NCI-H446 treated with DMSO at 0.1 percent for 48 hours (cell line): ENCODE measurements around the gene COL4A2.

Experiments used
- DNase-seq: peaks from one replicate; lab custom pipeline; 2025; lab: John Stamatoyannopoulos, UW

COL4A2 gene

GRCh38 chr13:110402299-110403069 lies 95.4 kb downstream of the COL4A2 start:
- no peak for DNase-seq

- no peak for DNase-seq
Observed at GRCh38 chr13:110403315-110403714, 96.2 kb downstream of the COL4A2 start.

GRCh38 chr13:110403721-110404120 lies 96.6 kb downstream of the COL4A2 start:
- DNase-seq: no peak

GRCh38 chr13:110404321-110404720 lies 97.2 kb downstream of the COL4A2 start:
- DNase-seq: no peak

- DNase-seq: no peak
Observed at GRCh38 chr13:110405597-110406450, 98.7 kb downstream of the COL4A2 start.

GRCh38 chr13:110407021-110407420 lies 99.9 kb downstream of the COL4A2 start:
- no peak for DNase-seq

- DNase-seq: no peak
Observed at GRCh38 chr13:110407531-110407930, 100.4 kb downstream of the COL4A2 start.

- no peak for DNase-seq
Observed at GRCh38 chr13:110408286-110408685, 101.2 kb downstream of the COL4A2 start.

- no peak for DNase-seq
Observed at GRCh38 chr13:110409581-110409992, 102.5 kb downstream of the COL4A2 start.

- DNase-seq: no peak
Observed at GRCh38 chr13:110410000-110410399, 102.9 kb downstream of the COL4A2 start.

- DNase-seq: no peak
Observed at GRCh38 chr13:110410936-110411687, 104.0 kb downstream of the COL4A2 start.

- no peak for DNase-seq
Observed at GRCh38 chr13:110411688-110412059, 104.6 kb downstream of the COL4A2 start.

GRCh38 chr13:110412132-110412914 lies 105.2 kb downstream of the COL4A2 start:
- no peak for DNase-seq

GRCh38 chr13:110413016-110413675 lies 106.1 kb downstream of the COL4A2 start:
- DNase-seq: no peak

- DNase-seq: no peak
Observed at GRCh38 chr13:110413676-110414040, 106.6 kb downstream of the COL4A2 start.

- DNase-seq: no peak
Observed at GRCh38 chr13:110414283-110414682, 107.2 kb downstream of the COL4A2 start.

GRCh38 chr13:110414931-110415330 lies 107.8 kb downstream of the COL4A2 start:
- no peak for DNase-seq

GRCh38 chr13:110415669-110416068 lies 108.6 kb downstream of the COL4A2 start:
- DNase-seq: no peak

GRCh38 chr13:110416131-110417025 lies 109.3 kb downstream of the COL4A2 start:
- DNase-seq: no peak

- no peak for DNase-seq
Observed at GRCh38 chr13:110418944-110419343, 111.9 kb downstream of the COL4A2 start.
